Left ventricle myocardium inferior (tissue), 1 donor: ENCODE results near the gene SPTB. TPM values are rescaled to one million over a fixed set of nuclear protein-coding genes. Genes with fewer than 3 reads are reported as not detected.

Source experiments
- DNase-seq: peaks from one replicate; pipeline ENCODE4 v3.0.0-alpha.2; 2020
- H3K27ac ChIP-seq: fragments of 200-600 bp; replicated peaks from 2 replicates; pipeline ENCODE4 v1.8.0; 2021
- H3K27me3 ChIP-seq: fragments of 200-600 bp; 2 replicates; pipeline ENCODE4 v1.8.0; 2021; ENCODE audit warnings: low read depth
- H3K36me3 ChIP-seq: fragments of 200-600 bp; 2 replicates; pipeline ENCODE4 v1.8.0; 2021
- H3K4me1 ChIP-seq: fragments of 200-600 bp; 2 replicates; pipeline ENCODE4 v1.8.0; 2021
- H3K4me3 ChIP-seq: fragments of 200-600 bp; 2 replicates; pipeline ENCODE4 v1.8.0; 2021; ENCODE audit warnings: mild to moderate bottlenecking, moderate library complexity
- H3K9me3 ChIP-seq: fragments of 200-600 bp; replicated peaks from 2 replicates; pipeline ENCODE4 v1.8.0; 2021
- CTCF ChIP-seq: fragments of 200-600 bp; IDR thresholded peaks from 2 replicates; pipeline ENCODE4 v1.8.0; 2021; ENCODE audit warnings: antibody characterized with exemption, mild to moderate bottlenecking, borderline replicate concordance
- intact Hi-C: fragments of 100-400 bp; cut with micrococcal nuclease; formaldehyde crosslinking; loops from one replicate; pipeline ENCODE4 v1.11.0; 2022
- total RNA-seq: library from RNA; stranded (reverse); fragmentation: NEBNext Ultra II Directional; extraction: Animal tissue kit (Norgen Biotek cat#: 25700); gene quantifications from one replicate; pipeline ENCODE4 v1.2.1, GENCODE V29; 2021
- donor health status: DM: no; HTN: yes; CAD: no; lungs with severe emphysema.

Gene SPTB
- total RNA-seq, 1 donor from 2014 or later, result 82.2 TPM

GRCh38 chr14:64825006-64825405 is 54.7 kb downstream of the SPTB start:
- no peaks in the 10 kb centered on the region for H3K9me3 ChIP-seq
- H3K4me1 ChIP-seq, result peaks cover 49% of the 10 kb centered on the region
- H3K4me3 ChIP-seq, result no peak overlapping the region
- DNase-seq, result no peak
- intact Hi-C loops, result no loop called here
- H3K36me3 ChIP-seq, result no peaks in the 10 kb centered on the region
- TF ChIP-seq CTCF, result no peak
- no peaks in the 10 kb centered on the region for H3K27me3 ChIP-seq
- peak overlapping the region; percentile 74 for H3K27ac ChIP-seq

DNA sequence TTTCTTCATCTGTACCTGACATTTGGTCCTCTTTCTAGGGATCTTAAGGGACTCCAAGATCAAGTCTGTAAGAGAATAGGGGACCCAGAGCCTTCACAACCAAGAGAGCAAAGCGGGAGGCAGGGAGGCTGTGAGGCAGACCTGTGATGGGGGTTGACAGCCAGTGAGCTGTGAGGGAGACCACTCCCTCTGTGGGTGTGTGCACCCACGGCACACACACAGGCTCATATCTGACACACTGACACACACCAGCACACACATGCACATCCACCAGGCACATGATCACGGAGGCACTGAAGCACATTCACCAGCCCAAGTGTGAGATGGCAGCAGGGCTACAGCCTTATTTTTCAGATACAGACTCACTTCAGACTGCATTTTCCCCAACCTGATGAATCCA is 55.2 kb downstream of the SPTB start:
- DNase-seq, result no peak
- no peaks in the 10 kb centered on the region for H3K36me3 ChIP-seq
- no peak overlapping the region for H3K4me3 ChIP-seq
- TF ChIP-seq CTCF, result no peak
- no peaks in the 10 kb centered on the region for H3K9me3 ChIP-seq
- H3K27ac ChIP-seq, result peak overlapping the region; percentile 74
- no peaks in the 10 kb centered on the region for H3K27me3 ChIP-seq
- peaks cover 49% of the 10 kb centered on the region for H3K4me1 ChIP-seq
- intact Hi-C loops, result loop anchor here (5.0 kb wide), 1 partner anchor 68 kb away; no protein-coding TSS in a partner anchor

DNA sequence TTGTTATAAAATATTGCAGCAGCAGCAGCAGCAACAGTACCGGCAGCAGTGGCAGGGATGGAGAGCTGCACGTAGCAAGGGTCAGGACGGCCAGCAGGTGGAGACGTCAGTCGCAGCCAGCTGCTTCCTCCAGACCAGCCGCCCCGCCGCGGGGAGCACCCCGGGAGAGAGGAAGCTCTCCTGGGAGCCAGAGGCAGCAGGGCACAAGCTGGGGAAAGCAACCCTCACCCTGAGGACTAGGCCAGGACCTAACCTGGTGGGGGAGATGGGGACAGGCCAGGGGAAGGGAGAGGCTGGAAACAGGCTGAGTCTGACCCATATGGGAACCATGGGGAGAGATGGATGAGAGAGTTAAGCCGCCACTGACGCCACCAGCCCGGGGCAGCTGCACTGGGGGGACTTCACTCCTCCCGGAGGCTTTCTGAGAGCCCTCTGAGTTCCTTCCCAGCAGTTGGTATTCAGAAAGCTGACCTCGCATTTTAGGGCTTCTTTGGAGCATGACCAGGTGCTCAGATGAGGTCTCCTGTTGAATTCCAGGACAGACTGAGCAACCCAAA is 56.3 kb downstream of the SPTB start:
- Histone ChIP-seq H3K4me3 (no peak overlapping the region), H3K4me1 (peaks cover 49% of the 10 kb centered on the region), H3K27ac (peak overlapping the region; percentile 28), H3K27me3 (no peaks in the 10 kb centered on the region), H3K36me3 (no peaks in the 10 kb centered on the region), H3K9me3 (no peaks in the 10 kb centered on the region)
- intact Hi-C loops, result loop anchor here (5.0 kb wide), 1 partner anchor 69 kb away; no protein-coding TSS in a partner anchor
- peak; percentile 83 for TF ChIP-seq CTCF
- DNase-seq, result peak; percentile 73

DNA sequence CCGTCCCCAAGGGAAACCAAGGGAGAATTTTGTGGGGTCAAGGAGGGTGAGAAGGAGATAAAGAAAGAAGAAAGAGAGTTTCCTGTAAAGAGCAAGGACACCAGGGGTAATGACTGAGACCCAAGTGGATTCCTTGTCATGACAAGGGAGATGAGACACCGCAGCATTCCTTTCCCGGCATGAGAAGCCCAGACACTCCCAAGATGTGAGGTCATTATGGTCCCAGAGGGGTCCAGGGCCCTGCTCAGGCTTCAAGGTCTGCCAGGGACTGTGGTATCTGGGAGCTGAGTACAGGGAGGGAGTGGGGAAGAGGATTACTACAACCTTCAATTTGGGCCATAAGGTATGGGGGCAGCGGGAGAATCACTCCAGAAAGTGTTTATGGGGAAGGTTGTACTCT is 58.1 kb downstream of the SPTB start:
- no peaks in the 10 kb centered on the region for H3K36me3 ChIP-seq
- H3K4me1 ChIP-seq, result peaks cover 42% of the 10 kb centered on the region
- H3K27ac ChIP-seq, result no peak overlapping the region
- no peak for DNase-seq
- intact Hi-C loops, result loop anchor here (5.0 kb wide), 1 partner anchor 71 kb away; no protein-coding TSS in a partner anchor
- no peaks in the 10 kb centered on the region for H3K9me3 ChIP-seq
- TF ChIP-seq CTCF, result no peak
- no peaks in the 10 kb centered on the region for H3K27me3 ChIP-seq
- H3K4me3 ChIP-seq, result no peak overlapping the region

DNA sequence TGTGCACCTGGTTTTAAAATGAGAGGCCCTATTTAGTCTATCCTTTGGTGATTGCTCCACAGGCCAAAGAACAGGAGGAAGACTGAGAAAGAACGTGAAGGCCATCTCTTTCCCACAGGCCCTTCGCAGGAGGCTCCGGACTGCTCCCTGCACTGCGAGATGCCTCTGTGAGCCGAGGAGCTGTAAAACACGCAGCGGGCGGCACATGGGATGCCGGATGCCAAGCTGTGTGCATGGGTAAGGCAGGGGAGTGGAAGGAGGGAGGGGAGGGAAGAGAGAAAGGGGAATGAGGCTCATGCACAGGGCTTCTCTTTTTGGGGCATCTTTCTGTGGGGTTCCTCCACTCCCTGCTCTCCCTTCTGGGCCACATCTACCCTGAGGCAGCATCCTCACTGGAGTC is 61.6 kb downstream of the SPTB start:
- TF ChIP-seq CTCF, result no peak
- DNase-seq, result no peak
- intact Hi-C loops, result no loop called here
- Histone ChIP-seq H3K36me3 (no peaks in the 10 kb centered on the region), H3K9me3 (no peaks in the 10 kb centered on the region), H3K4me3 (no peak overlapping the region), H3K27ac (no peak overlapping the region), H3K27me3 (no peaks in the 10 kb centered on the region), H3K4me1 (peaks cover 30% of the 10 kb centered on the region)
